Activated naive CD4-positive, alpha-beta T cell treated with anti-CD3 and anti-CD28 coated beads, Interleukin-2, amount 50 U/mL, for 24 hours (primary cell): ENCODE results near the gene SLCO4A1.

ENCODE experiments used
- H3K27ac Mint-ChIP-seq: one replicate; pipeline ENCODE4 v1.8.0; 2021; ENCODE audit warnings: mild to moderate bottlenecking, mixed read lengths
- H3K27me3 Mint-ChIP-seq: one replicate; pipeline ENCODE4 v1.8.0; 2021; ENCODE audit warnings: mixed read lengths
- H3K36me3 Mint-ChIP-seq: one replicate; pipeline ENCODE4 v1.8.0; 2021; ENCODE audit warnings: mixed read lengths
- H3K4me1 Mint-ChIP-seq: one replicate; pipeline ENCODE4 v1.8.0; 2021; ENCODE audit warnings: mixed read lengths
- H3K4me3 Mint-ChIP-seq: one replicate; pipeline ENCODE4 v1.8.0; 2021; ENCODE audit warnings: mild to moderate bottlenecking, mixed read lengths
- H3K9me3 Mint-ChIP-seq: one replicate; pipeline ENCODE4 v1.8.0; 2021; ENCODE audit warnings: mixed read lengths

SLCO4A1 gene

DNA sequence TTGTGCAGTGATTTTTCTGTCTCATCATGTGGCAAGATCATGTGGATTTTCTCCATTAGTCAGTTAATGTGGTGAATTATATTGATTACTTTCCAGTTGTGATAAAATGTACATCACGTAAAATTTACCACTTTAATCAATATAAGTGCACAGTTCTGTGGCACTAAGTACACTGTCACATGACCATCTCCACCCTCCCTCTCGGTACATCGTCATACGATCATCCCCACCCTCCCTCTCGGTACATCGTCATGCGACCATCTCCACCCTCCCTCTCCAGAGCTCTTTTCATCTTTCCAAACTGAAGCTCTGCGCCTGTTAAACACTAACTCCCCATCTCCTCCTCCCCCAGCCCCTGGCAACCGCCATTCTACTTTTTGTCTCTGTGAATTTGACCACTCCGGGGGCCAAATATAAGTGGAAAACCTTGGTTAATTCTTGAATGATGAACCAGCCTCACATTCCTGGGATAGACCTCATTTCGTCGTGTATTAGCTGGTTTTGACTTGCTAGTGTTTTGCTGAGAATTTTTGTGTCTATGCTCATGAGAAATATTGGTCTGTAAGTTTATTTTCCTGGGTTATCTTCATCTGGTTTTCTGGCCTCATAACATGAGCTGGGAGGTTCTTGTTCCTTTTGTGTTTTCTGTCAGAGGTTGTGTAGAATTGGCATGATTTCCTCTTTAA is 77.1 kb downstream of the SLCO4A1 start:
- Mint-ChIP-seq H3K36me3 (peaks cover 7% of the 10 kb centered on the region), H3K27me3 (no peaks in the 10 kb centered on the region), H3K4me3 (no peak overlapping the region), H3K9me3 (no peaks in the 10 kb centered on the region), H3K27ac (peak overlapping the region; percentile 8), H3K4me1 (peaks cover 29% of the 10 kb centered on the region)
